PC-3 (cell line): ENCODE measurements around the gene XRCC2.

ENCODE experiments used
- CTCF ChIP-seq: fragments of 300-600 bp; sonication (generic); conservative IDR thresholded peaks from 2 replicates; pipeline ENCODE4 v1.5.1; 2017; ENCODE audit warnings: antibody characterized with exemption, low read depth, mild to moderate bottlenecking, low read length
- EZH2 ChIP-seq: fragments of 300-600 bp; sonication (generic); IDR thresholded peaks from one replicate; pipeline ENCODE4 v1.6.1; 2017; ENCODE audit warnings: antibody characterized with exemption, mild to moderate bottlenecking, low read length; ENCODE audit not compliant: unreplicated experiment

GRCh38 chr7:152673897-152674296 lies 2.0 kb downstream of the XRCC2 start:
- TF ChIP-seq CTCF (no peak), EZH2 (no peak)
